GM20431 (cell line): ENCODE data around the gene ILF3.

Experiments used
- in situ Hi-C: fragments of 300-500 bp; cut with MseI, MboI; formaldehyde crosslinking; loops from one replicate; pipeline ENCODE4 v1.15.0; 2020; ENCODE audit warnings: low sequenced_read_pairs; ENCODE audit not compliant: unreplicated experiment

Gene ILF3

DNA sequence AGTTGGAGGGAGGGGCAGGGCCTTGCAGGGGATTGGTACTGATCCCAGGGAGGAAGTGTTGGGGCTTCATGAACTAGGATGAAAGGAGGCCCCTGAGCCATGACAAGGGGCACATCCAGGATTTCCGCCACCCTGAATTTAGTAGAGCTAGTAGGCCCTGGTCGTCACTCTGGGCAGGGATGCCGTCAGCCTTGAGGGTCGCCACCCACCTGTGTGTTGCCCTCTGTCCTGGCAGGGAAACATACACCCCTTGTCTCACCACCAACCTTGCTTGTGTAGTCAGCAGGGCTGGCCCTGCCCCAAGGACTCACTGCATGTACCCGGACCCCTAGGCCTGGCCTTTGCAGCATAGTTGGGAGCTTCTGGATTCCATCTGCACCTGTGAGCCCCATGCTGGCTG is 37.7 kb downstream of the ILF3 start:
- in situ Hi-C loops = no loop called here

DNA sequence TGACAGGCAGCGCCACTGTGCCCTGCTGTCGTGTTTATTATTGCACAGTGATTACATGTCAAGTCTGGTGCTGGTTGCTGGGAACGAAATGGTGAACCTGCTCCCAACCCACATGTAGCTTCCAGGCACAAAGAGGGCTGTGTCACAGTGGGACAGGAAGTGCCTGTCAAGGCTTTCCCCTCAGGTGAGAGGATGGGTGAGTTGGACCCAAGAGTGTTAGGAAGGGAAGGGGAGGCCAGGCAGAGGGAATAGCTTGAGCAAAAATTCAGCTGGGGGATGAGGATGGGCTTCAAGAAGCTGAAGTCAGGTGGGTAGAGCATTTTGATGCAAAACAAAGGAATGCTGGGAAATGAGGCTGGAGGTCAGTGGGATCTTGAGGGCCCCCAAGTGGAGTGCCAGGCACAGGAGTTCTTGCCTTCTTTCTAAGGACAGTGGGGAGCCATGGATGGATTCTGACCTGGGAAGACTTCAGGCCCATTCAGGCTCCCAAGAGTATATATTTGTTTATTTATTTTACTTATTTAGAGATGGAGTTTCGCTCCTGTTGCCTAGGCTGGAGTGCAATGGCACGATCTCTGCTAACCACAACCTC is 38.6 kb downstream of the ILF3 start:
- in situ Hi-C loops = no loop called here

DNA sequence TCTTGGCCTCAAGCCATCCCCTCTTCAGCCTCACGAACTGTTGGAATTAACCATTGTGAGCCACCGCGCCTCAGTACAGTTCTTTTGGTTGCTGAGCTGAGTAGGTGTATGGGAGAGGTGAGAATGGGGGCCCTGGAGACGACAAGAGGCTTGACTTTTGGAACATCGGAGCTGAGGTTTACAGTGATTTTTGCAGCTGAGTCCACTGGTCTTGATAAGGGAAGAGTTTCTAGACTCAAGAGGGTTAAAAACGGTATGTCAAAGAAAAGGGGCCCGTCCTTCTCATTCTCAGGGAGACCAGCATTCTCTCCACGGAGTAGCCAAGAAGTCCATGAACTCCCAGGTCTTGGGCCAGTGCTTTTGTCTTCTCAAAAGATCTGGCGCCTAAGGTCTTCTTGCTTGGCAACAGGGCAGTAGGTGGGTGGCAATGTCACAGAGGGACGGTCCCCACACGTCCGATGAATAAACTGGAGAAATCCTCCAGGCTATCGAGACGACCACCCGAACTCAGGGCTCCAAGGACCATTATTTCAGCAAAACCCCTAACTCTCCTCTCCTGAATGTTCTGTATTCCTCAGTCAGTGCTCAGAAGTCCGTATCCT is 40.7 kb downstream of the ILF3 start:
- in situ Hi-C loops = loop anchor here (5.0 kb wide), 1 partner anchor 113 kb away; no protein-coding TSS in a partner anchor

DNA sequence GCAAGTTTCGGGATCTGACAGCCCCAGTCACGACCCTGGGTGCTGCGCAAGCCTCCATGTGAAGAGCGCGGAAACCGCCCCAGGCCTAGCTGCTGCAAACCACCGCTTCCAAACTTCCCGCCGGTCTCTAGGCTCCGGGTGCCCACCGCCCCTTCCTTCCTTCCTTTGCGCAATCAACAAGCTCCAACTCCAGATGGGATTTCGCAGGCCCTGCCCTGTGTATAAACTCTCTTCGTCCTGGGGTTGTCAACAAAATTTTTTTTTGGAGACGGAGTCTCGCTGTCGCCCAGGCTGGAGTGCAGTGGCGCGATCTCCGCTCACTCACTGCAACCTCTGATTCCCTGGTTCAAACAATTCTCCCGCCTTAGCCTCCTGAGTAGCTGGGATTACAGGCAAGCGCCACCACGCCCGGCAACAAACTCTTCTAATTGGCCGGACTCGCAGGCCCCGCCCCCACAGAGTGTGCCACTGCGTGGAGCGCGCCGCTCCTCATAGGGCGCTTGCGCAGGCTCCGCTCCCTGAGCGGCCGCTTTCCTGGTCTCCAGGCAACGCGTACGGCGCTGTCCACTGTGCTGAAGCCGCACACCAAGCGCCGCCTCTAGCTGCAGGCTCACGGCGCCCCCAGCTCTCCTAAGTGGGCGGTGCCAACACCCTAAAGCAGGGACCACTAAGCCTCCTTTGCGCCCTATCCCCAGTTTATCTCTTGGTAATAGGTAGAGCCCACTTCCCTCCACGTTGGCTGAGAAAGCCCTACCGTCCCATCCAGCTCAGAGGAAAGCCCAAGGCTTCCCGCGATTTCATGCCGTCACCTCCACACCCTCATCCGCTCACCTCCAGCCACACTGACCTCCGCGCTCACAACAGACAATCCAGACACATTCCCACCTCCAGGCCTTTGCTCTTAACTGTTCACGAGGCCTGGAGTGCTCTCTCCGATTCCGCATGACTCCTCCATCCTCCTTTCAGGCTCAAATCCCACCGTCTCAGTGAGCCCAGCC is 41.6 kb downstream of the ILF3 start:
- in situ Hi-C loops = loop anchor here (5.0 kb wide), 1 partner anchor 113 kb away; no protein-coding TSS in a partner anchor

DNA sequence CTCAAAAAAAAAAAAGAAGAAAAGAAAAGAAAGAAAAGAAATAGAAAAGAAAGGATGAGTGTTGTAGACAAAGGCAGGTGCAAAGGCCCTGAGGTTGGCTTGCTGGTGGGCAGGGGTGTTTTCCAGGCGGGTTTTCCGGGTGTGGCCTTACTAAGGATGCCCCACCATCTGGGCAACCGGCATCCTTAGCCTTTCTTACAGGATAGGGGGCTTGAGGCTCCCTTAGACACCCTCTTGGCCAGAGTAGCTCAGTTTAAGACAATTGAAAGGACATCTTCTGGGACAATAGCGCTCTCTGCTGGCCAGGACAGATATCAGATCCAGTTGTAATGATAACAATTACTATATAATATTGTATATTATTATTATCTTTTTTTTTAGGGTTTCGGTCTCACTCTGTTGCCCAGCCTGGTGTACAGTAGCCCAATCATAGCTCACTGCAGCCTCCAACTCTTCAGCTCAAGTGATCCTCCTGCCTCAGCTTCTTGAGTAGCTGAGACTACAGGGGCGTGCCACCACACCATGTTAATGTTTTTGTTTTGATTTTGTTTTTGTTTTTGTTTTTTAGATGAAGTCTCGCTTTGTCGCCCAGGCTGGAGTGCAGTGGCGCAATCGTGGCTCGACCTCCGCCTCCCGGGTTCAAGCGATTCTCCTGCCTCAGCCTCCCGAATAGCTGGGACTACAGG is 45.6 kb downstream of the ILF3 start:
- in situ Hi-C loops = loop anchor here (5.0 to 25.0 kb wide), 2 partner anchors 117 to 163 kb away; partner anchors contain the start of gene CARM1

DNA sequence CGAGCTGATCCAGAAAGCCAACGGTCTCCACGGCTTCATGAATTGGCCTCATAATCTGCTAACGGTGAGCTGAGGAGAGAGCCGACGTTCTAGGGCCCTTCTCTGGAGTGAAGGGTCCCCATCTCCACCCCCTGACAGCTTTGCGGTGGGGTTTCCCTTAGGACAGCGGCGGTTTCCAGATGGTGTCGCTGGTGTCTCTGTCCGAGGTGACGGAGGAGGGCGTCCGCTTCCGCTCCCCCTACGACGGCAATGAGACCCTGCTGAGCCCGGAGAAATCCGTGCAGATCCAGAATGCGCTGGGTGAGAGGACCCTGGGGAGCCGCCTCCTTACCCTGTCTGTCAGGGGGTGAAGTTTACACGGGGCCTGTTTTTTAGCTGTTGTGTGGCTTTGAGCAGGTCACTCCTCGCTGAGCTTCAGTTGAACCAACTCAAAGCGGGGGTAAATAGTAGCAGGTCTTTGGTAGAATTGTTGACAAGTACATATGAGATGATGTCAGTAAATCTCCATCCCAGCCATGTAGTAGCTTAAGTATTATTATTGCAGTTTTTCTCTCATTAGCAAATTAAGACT is 47.9 kb downstream of the ILF3 start:
- in situ Hi-C loops = loop anchor here (25.0 kb wide), 1 partner anchor 160 kb away; the partner anchor contains the start of gene CARM1

DNA sequence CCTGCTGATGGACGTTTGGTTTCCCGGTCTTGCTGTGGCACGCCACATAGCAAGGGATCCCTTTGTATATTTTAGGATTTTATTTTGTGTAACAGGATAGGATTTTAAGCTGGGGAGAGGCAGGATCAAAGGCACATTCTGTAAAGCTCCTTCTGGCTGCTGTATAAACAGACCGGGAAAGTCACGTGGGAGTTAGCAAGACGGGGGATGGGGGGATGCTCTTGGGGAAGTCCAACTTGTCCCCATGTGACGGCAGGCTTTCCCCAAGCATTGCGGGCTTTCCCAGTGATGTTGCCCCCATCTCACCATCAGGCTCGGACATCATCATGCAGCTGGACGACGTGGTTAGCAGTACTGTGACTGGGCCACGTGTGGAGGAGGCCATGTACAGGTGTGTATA is 52.8 kb downstream of the ILF3 start:
- in situ Hi-C loops = loop anchor here (25.0 kb wide), 1 partner anchor 155 kb away; the partner anchor contains the start of gene CARM1

DNA sequence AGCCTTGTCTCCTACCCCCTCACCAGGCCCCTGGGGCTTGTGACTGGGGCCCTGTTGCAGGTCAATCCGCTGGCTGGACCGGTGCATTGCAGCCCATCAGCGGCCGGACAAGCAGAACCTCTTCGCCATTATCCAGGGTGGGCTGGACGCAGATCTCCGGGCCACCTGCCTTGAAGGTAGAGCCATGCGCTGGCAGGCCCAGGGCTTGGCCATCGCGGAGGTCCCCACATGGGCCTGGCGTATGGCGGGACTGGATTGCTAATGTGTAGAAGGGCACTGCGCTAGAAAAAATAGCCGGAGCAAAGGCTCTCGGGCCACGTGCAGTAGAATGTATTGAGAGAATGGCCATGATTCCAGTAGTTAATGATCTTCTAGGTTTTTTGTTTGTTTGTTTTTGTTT is 53.3 kb downstream of the ILF3 start:
- in situ Hi-C loops = loop anchor here (25.0 kb wide), 1 partner anchor 155 kb away; the partner anchor contains the start of gene CARM1

DNA sequence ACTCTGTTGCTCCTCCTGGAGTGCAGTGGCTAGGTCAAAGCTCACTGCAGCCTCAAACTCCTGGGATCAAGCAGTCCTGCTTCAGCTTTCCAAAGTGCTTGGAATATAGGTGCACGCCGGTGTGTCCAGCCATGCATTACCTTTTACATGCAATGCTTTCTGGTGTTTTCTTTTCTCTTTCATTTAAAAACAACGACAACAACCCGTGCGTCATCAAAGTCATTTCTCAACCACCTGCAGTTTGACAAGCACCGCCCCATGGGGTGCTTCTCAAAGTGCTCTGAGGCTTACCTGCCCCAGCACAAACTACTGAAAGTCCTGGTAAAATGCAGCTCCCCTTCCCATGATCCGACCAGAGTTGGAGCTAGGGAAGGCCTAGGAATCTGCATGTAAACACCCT is 54.1 kb downstream of the ILF3 start:
- in situ Hi-C loops = loop anchor here (25.0 kb wide), 1 partner anchor 154 kb away; the partner anchor contains the start of gene CARM1

DNA sequence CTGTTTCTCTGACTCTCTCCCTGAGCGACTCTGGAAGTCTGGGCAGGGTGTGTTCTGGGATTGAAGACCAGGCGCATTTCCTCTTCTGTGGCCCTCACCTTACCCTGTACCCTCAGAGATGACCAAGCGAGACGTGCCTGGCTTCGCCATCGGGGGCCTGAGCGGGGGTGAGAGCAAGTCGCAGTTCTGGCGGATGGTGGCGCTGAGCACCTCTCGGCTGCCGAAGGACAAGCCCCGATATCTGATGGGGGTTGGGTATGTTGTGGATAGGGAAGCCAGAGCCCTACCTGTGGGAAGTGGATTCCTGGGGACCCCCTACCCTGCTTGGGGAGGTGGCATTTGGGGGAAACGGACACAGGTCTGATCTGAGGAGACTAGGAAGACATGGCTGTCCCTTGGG is 57.9 kb downstream of the ILF3 start:
- in situ Hi-C loops = loop anchor here (25.0 kb wide), 1 partner anchor 150 kb away; the partner anchor contains the start of gene CARM1

DNA sequence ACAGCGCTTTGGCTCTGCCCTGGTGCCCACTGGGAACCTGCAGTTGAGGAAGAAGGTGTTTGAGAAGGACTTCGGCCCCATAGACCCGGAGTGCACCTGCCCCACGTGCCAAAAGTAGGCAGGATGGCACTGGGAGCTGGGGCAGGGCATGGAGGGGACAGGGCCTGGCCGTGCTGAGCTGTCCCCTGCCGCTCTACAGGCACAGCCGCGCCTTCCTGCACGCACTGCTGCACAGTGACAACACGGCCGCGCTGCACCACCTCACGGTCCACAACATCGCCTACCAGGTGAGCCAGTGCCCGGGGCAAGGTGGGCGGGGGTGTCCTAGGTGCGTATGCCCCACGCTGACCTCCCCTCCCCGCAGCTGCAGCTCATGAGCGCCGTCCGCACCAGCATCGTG is 58.6 kb downstream of the ILF3 start:
- in situ Hi-C loops = loop anchor here (25.0 kb wide), 1 partner anchor 150 kb away; the partner anchor contains the start of gene CARM1

DNA sequence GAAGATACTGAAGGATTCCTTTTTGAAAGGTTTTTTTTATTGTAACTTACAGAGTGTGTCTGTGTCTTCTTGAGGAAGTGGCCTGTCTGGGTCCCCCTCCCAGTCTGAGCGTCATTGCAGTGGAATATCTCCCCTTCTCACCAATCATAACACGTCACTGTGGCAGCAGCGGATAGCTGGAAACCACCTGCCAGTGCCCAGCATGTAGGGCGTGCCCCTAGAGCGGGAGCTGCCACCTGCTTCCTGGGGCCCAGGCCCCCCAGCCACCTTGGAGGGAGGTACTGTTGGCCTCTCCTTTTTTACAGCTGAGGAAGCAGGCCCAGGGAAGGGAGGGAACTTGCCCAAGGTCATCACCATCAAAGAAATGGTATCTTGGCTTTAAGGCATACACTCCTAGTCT is 59.2 kb downstream of the ILF3 start:
- in situ Hi-C loops = loop anchor here (25.0 kb wide), 1 partner anchor 149 kb away; the partner anchor contains the start of gene CARM1

DNA sequence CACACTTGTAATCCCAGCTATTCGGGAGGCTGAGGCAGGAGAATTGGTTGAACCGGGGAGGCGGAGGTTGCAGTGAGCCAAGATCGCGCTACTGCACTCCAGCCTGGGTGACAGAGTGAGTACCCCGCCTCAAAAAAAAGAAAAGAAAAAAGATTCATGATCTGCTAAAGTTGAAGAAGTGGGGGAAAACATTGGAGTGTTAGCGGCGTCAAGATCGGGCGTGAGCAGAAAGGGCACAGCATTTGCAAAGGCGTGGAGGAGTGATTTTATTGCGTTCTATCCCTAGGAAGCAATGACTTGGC is 62.9 kb downstream of the ILF3 start:
- in situ Hi-C loops = loop anchor here (25.0 kb wide), 1 partner anchor 145 kb away; the partner anchor contains the start of gene CARM1

DNA sequence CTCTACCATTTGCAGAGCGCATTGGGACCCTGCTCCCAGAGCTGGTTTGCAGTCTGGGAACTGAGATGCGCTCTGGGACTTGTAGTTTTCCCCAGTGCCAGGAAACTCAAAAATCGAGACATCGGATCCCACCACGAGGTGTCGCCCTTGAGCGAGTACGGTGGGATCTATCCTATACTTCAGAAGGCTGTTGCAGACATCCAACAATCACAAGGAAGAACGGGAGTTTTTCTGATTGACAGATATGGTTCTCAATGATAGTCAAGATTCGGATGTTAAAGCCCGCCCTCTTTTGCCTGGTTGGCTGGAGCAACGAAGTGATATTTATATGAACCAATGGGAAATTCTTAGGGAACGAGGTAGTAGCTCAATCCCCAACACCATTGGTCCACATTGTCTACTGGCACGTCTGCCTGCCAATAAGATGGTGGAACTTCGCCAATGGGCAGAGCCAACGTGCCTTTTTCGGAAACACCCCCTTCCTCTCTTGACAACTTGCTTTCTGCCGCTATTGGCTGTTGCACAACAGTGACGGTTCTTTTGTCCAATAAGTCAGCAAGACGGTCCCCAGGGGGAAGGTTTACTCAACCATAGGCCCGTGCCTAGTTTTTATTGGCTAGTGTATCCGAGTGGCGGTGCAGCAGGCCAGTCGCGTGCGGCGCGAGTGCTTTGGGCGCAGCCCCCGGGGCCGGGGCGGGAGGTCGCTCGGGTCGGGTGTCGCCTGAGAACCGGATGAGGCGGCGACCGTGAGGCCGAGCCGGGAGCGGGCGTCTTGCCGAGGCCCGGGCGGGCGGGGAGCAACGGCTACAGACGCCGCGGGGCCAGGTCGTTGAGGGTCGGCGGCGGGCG is 63.4 kb downstream of the ILF3 start, which contains the start of gene DNM2:
DNM2 (plus strand) TSS at position 724 of the 849 bp plus-strand sequence. CDS start 164 bp downstream, outside the sequence.
- in situ Hi-C loops = loop anchor here (25.0 kb wide), 1 partner anchor 145 kb away; the partner anchor contains the start of gene CARM1

DNA sequence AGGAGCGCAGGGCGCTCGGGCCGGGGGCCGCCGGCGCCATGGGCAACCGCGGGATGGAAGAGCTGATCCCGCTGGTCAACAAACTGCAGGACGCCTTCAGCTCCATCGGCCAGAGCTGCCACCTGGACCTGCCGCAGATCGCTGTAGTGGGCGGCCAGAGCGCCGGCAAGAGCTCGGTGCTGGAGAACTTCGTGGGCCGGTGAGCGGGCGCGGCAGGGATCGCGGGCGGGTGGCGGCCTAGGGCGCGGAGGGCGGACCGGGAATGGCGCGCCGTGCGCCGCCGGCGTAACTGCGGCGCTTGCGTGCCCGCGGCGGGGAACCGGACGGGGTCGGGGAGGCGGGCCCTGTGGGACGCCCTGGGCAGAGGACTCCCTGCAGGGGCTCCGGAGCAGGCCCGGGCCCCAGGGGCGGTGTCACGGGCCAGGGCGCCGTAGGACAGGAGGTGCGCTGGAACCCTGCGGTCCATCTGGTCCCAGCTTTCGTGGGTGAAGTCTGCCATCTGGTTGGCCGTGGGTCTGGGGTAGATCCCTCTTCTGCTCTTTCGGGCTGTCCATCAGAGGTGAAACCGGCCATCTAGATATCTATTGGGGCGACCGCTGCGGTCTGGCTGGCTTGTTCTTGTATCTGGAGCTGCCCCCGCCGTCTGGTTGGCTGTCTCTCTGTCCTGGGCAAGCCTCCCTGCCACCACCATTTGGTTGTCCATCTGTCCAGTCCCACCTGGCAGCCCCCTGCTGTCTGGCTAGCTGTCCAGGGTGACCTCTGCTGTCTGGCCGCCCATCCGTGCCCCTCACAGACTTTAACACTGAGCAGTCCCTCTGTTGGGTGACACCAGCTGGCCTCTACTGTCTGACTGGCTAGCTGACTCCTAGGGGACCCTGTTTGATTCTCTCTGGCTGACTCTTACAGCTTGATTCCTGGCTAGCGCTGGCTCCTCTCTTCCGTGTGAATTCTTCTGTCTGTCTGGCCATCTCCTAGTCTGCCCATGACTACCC is 64.4 kb downstream of the ILF3 start:
- in situ Hi-C loops = loop anchor here (25.0 kb wide), 1 partner anchor 144 kb away; the partner anchor contains the start of gene CARM1

DNA sequence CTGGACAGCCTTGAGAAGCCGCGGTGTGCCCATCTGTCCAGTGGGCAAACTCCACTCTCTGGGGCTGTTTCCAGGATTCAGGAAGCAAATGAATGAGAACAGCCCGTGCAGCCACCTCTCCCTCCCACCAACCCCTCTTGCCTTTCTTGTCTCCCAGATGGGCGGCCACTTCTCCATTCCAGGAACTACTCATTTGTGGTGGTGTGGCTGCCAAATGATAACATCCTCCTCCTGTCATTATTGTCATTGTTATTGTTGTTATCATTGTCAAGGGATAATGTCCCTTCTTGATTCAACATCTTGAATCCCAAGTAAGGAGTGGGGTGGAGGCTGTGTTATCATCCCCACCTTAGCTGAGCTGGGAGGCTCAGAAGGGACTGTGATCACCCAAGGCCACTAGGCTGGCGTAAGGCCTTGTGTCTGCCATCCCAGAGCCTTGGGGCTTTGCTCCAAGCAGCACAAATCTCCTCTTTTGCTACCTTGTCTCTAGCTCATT is 65.4 kb downstream of the ILF3 start:
- in situ Hi-C loops = loop anchor here (25.0 kb wide), 1 partner anchor 143 kb away; the partner anchor contains the start of gene CARM1
